Measurements from ENCODE around the gene TMEM51.

TMEM51 gene

DNA sequence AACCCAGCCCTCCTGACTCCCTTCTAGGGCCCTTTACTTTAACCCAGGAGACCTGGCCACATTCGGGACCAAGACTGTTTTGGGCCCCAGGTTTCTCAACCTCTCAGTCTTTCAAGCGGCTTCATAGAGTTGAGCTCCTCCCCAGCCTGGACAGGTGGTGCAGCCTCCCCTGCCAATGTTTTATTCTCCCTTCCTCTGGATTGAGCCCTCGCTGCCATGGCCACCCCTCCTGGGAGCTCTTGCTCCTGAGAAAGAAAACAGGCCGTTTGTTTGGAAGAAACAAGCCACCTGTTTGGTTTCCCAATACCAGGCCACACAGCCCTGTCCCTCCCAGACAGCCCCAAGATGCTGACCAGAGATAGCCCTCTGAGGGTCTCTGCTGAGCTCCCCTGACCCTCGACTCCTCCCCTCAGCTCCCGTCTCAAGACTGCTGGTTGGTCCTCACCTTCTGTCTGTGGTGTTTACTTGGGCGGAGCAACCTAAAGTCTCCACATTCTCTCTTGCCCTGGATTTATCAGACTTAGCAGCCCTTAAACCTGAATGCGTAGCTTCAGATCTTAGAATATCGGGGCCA lies 3.3 kb downstream of the TMEM51 start:
- H3K9me3 ChIP-seq (ENCODE audit: insufficient read depth, low read depth, low read length): no peaks in the 10 kb centered on the region
- no peak overlapping the region for H3K9ac ChIP-seq (ENCODE audit: low read depth, low read length)
- H3K4me3 ChIP-seq (ENCODE audit: low read length): no peak overlapping the region
- H3K4me1 ChIP-seq (ENCODE audit: insufficient read depth, low read length): peaks cover 2% of the 10 kb centered on the region; the same call in 1 of the 2 replicates
- peaks cover 30% of the 10 kb centered on the region for H3K27me3 ChIP-seq (ENCODE audit: insufficient read depth, low read length)
- no peaks in the 10 kb centered on the region for H3K36me3 ChIP-seq (ENCODE audit: insufficient read depth, low read depth, low read length)
- no peak overlapping the region for H3K27ac ChIP-seq (ENCODE audit: low read length)

DNA sequence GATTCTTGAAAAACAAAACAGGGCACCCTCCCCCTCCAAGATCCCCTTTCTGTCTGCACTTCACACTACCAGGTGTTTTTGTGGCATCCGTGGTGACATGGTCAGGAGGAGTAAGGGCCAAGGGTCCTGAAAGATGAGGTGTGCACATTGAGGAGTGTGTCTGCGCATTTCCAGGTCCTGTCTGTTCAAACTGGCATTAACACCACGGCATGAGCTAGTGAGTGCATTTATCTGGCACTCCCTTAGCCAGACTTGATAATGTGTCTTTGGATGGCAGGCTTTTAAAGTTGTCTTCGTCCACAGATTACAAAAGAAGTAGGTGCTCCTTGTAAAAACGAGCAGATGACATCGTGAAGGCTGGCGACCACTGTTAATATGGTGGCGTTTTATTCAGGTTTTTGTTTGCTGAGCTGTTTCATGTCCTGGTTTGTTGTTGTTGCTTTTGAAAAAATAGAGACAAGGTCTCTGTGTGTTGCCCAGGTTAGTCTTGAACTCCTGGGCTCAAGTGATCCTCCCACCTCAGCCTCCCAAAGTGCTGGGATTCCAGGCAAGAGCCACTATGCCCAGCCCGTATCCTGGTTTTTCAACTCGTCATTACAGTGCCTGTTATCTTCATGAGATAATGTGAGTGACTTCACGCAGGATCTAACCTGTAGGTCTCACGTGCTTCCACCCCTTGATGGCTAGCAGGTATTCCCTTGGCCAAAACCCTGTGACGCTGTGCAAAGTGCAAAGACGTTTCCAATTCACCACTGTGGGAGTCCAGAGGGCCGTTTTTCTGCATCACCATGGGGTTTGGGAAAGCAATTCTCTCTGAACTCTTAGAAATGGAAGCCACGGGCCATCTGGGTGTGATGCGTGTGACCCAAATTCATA lies 4.2 kb downstream of the TMEM51 start:
- Histone ChIP-seq H3K4me3 (ENCODE audit: low read length) (no peak overlapping the region), H3K4me1 (ENCODE audit: insufficient read depth, low read length) (0 out of 2 replicates have a peak, but pooled peaks cover 2% of the 10 kb centered on the region), H3K36me3 (ENCODE audit: insufficient read depth, low read depth, low read length) (no peaks in the 10 kb centered on the region), H3K9me3 (ENCODE audit: insufficient read depth, low read depth, low read length) (no peaks in the 10 kb centered on the region), H3K27me3 (ENCODE audit: insufficient read depth, low read length) (peaks cover 24% of the 10 kb centered on the region), H3K27ac (ENCODE audit: low read length) (no peak overlapping the region), H3K9ac (ENCODE audit: low read depth, low read length) (no peak overlapping the region)

DNA sequence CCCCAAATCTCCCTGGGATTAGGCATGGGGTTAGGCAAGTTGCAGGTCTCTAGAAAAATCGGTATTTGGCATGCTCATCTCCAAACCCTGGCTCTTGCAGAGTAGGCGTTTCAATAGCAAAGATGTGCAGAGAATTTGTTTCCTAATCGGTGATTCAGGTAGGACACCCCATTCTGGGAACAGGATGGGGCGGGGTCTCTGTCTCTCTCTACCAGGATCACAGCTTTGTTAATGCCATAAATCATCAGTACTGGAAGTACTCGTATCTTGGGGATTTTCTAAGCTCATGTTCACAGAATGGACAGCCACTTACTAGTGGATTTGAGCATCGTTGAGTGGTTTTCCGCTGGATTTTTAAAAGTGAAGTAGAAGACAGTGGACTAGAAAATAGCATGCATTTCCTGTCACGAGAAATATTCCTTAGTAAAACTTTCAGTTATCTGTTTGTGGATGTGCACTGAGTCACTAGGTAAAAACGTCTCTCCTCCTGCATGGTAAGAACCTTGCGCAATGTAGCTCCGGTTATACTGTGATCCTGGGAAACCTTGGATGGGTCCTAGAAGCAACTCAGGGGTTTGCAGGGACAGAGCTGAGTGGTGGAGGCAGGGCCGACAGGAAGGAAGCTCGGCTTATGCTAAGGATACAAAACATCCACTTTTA lies 5.1 kb downstream of the TMEM51 start:
- H3K36me3 ChIP-seq (ENCODE audit: insufficient read depth, low read depth, low read length): no peaks in the 10 kb centered on the region
- no peak overlapping the region for H3K9ac ChIP-seq (ENCODE audit: low read depth, low read length)
- H3K4me3 ChIP-seq (ENCODE audit: low read length): no peak overlapping the region
- no peaks in the 10 kb centered on the region for H3K9me3 ChIP-seq (ENCODE audit: insufficient read depth, low read depth, low read length)
- H3K4me1 ChIP-seq (ENCODE audit: insufficient read depth, low read length): 0 out of 2 replicates have a peak, but pooled peaks cover 2% of the 10 kb centered on the region
- no peak overlapping the region for H3K27ac ChIP-seq (ENCODE audit: low read length)
- peaks cover 18% of the 10 kb centered on the region for H3K27me3 ChIP-seq (ENCODE audit: insufficient read depth, low read length)

DNA sequence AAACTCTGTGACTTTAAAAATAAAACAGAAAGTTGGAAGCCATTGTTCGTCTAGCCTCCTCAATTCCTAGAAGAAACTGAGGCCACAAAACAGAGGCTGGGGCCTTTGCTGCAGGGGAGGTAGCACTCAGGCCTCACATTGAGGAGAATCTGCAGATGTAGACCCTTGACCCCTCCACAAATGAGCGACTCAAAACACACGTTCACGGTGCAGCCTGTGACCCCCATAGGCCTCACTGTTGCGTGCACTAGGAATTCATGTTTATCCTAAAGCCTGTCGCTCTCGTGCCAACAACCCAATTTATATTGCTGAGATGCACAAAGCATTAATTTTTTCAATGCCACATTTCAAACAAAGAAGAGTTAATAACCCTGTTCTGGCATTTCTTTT lies 5.6 kb downstream of the TMEM51 start:
- H3K4me3 ChIP-seq (ENCODE audit: low read length): no peak overlapping the region
- H3K9me3 ChIP-seq (ENCODE audit: insufficient read depth, low read depth, low read length): no peaks in the 10 kb centered on the region
- H3K9ac ChIP-seq (ENCODE audit: low read depth, low read length): no peak overlapping the region
- peaks cover 15% of the 10 kb centered on the region for H3K27me3 ChIP-seq (ENCODE audit: insufficient read depth, low read length)
- H3K4me1 ChIP-seq (ENCODE audit: insufficient read depth, low read length): 0 out of 2 replicates have a peak, but pooled peaks cover 2% of the 10 kb centered on the region
- H3K27ac ChIP-seq (ENCODE audit: low read length): no peak overlapping the region
- H3K36me3 ChIP-seq (ENCODE audit: insufficient read depth, low read depth, low read length): no peaks in the 10 kb centered on the region

DNA sequence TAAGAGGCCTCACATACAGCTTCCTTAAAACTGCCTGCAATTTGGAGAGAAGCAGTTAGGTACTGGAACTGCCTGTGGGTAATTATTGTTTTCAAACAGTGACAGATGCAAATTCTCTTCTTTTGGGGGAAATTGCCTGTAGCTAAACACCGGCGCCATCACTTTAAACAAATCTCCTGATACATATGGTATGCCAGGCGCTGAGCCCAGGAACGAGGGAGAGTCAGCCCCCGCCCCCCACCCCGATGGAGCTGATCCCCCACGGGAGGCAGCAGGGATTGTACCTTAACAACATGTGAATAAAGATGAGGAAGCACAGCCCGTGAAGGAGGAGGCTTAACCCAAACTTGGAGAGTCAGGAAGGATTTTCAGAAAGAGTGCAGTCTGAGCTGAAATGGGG lies 7.1 kb downstream of the TMEM51 start:
- H3K4me3 ChIP-seq (ENCODE audit: low read length): no peak overlapping the region
- no peaks in the 10 kb centered on the region for H3K4me1 ChIP-seq (ENCODE audit: insufficient read depth, low read length)
- H3K9me3 ChIP-seq (ENCODE audit: insufficient read depth, low read depth, low read length): no peaks in the 10 kb centered on the region
- H3K9ac ChIP-seq (ENCODE audit: low read depth, low read length): no peak overlapping the region
- H3K27me3 ChIP-seq (ENCODE audit: insufficient read depth, low read length): peaks cover 2% of the 10 kb centered on the region; the same call in 1 of the 2 replicates
- no peaks in the 10 kb centered on the region for H3K36me3 ChIP-seq (ENCODE audit: insufficient read depth, low read depth, low read length)
- H3K27ac ChIP-seq (ENCODE audit: low read length): no peak overlapping the region

DNA sequence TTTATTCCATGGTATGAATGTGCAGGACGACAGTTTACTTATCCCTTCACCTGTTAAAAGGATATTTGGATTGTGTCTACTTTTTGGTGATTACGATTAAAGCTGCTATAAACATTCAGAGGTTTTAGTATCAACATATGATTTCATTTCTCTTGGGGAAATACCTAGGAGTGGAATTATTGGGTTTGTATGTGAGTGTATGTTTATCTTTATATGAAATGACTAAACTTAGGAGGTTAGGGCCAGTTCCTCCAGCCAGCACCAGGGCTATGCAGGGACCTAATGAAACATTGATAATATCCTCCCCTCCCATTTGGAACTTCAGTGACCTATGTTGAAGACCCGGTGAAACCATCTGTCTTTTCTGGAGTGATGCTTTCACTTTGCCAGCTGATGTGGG lies 13.8 kb downstream of the TMEM51 start:
- Histone ChIP-seq H3K9me3 (ENCODE audit: insufficient read depth, low read depth, low read length) (no peaks in the 10 kb centered on the region), H3K4me3 (ENCODE audit: low read length) (no peak overlapping the region), H3K4me1 (ENCODE audit: insufficient read depth, low read length) (no peaks in the 10 kb centered on the region), H3K27ac (ENCODE audit: low read length) (no peak overlapping the region), H3K36me3 (ENCODE audit: insufficient read depth, low read depth, low read length) (no peaks in the 10 kb centered on the region), H3K9ac (ENCODE audit: low read depth, low read length) (no peak overlapping the region), H3K27me3 (ENCODE audit: insufficient read depth, low read length) (no peaks in the 10 kb centered on the region)

DNA sequence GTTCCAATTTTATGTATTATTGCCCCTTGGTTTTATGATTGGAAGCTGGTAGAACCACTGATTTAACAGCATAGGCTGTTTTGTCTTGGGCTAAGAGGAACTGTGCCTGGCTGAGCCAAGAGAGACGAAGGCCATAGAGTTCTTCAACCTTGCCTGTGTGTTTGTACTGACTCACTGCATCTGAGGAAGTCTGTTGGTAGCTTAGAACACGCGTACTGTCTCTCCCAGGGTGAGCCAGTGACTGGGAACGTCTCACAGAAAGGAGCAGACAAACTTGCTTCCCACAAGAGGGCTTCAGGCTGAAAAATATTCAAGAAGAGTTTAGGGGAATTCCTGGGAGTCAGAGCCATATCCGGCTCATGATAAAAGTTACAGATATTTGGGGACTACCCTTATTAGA lies 14.9 kb downstream of the TMEM51 start:
- H3K36me3 ChIP-seq (ENCODE audit: insufficient read depth, low read depth, low read length): no peaks in the 10 kb centered on the region
- no peaks in the 10 kb centered on the region for H3K4me1 ChIP-seq (ENCODE audit: insufficient read depth, low read length)
- no peaks in the 10 kb centered on the region for H3K27me3 ChIP-seq (ENCODE audit: insufficient read depth, low read length)
- no peak overlapping the region for H3K9ac ChIP-seq (ENCODE audit: low read depth, low read length)
- no peak overlapping the region for H3K27ac ChIP-seq (ENCODE audit: low read length)
- H3K4me3 ChIP-seq (ENCODE audit: low read length): no peak overlapping the region
- H3K9me3 ChIP-seq (ENCODE audit: insufficient read depth, low read depth, low read length): no peaks in the 10 kb centered on the region

DNA sequence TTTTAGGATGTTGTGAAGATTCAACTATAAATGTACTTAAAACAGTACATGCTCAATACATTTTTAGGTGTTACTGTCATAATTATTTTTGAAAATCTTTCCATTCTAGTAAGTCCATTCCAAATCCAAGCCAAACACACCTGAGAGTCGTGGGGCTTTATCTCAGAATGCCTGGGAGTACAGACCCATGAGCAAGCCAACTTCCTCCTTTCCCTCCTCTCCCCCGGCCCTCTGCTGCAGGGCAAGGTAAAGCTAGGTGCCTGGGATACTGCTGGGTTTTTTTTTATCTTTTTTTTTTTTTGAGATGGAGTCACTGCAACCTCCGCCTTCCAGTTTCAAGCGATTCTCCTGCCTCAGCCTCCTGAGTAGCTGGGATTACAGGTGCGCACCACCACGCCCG lies 16.5 kb downstream of the TMEM51 start:
- Histone ChIP-seq H3K36me3 (ENCODE audit: insufficient read depth, low read depth, low read length) (no peaks in the 10 kb centered on the region), H3K4me3 (ENCODE audit: low read length) (no peak overlapping the region), H3K27ac (ENCODE audit: low read length) (no peak overlapping the region), H3K4me1 (ENCODE audit: insufficient read depth, low read length) (no peaks in the 10 kb centered on the region), H3K9ac (ENCODE audit: low read depth, low read length) (no peak overlapping the region), H3K9me3 (ENCODE audit: insufficient read depth, low read depth, low read length) (no peaks in the 10 kb centered on the region), H3K27me3 (ENCODE audit: insufficient read depth, low read length) (no peaks in the 10 kb centered on the region)

DNA sequence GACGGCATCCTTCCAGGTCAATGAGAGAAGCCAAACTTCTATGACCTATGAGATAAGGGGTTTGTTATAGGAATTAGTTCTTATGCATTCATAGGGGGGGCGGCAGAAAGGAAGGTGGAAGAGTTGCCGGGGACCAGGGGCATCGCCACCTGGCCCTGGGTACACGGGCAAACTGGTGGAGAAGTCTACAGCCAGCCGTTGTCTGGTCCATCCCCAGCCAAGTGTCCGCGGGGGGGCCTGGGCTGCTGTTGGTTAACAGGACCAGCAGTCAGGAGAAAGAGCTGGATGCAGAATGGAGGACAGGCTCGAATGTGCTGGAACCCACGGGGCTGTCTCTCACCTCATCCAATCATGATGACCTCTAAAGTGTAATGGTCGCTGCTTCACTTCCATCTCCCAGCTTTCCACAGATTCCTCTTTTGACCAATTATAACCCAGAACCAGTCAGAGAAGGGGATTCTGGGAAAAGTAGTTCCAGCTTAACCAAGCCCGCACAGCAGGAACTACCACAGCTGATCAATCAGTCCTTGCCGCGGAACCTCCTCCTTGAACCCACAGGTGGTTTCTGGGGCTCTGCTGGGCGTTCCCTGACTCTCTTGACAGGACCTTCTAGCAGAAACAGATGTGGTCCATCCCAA lies 17.8 kb downstream of the TMEM51 start:
- Histone ChIP-seq H3K36me3 (ENCODE audit: insufficient read depth, low read depth, low read length) (no peaks in the 10 kb centered on the region), H3K9ac (ENCODE audit: low read depth, low read length) (no peak overlapping the region), H3K27ac (ENCODE audit: low read length) (no peak overlapping the region), H3K4me3 (ENCODE audit: low read length) (no peak overlapping the region), H3K27me3 (ENCODE audit: insufficient read depth, low read length) (no peaks in the 10 kb centered on the region), H3K4me1 (ENCODE audit: insufficient read depth, low read length) (no peaks in the 10 kb centered on the region), H3K9me3 (ENCODE audit: insufficient read depth, low read depth, low read length) (no peaks in the 10 kb centered on the region)

DNA sequence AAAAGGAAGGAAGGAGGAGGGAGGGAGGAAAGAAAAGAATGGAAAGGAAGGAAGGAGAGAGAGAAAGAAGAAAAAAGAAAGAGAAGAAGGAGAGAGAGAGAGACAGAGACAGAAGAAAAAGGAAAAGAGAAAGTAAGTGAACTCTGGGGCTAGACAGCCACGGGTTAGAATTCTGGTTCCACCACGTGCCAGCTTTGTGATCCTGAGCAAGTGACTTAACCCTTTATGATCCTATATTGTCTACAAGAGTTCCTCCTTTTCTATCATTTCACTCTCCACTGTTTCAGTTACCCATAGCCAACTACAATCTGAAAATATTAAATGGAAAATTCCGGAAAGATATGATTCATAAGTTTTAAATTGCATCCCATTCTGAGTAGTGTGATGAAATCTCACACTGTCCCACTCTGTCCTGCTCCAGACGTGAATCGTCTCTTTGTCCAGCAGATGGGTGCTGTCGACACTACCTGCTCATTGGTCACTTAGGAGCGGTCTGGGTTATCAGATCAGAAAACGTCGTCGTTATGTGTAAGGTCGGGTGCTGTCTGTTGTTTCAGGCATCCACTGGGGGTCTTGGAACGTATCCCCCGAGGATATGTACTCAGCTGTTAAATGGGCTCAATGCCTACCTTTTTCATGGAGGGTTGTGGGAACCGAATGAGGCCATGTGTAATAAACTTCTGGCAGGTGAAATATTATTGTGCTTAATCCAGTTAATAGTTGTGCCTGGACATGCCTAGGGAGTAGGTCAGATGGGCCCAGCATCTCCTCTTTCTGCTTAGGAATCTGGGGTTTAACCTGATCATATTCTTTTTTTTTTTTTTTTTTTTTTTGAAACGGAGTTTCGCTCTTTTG lies 19.1 kb downstream of the TMEM51 start:
- H3K9me3 ChIP-seq (ENCODE audit: insufficient read depth, low read depth, low read length): no peaks in the 10 kb centered on the region
- H3K9ac ChIP-seq (ENCODE audit: low read depth, low read length): no peak overlapping the region
- no peak overlapping the region for H3K27ac ChIP-seq (ENCODE audit: low read length)
- H3K27me3 ChIP-seq (ENCODE audit: insufficient read depth, low read length): no peaks in the 10 kb centered on the region
- no peaks in the 10 kb centered on the region for H3K36me3 ChIP-seq (ENCODE audit: insufficient read depth, low read depth, low read length)
- H3K4me3 ChIP-seq (ENCODE audit: low read length): no peak overlapping the region
- no peaks in the 10 kb centered on the region for H3K4me1 ChIP-seq (ENCODE audit: insufficient read depth, low read length)
